PFSK-1 (cell line): ENCODE measurements around the gene SREBF1.

Experiments used
- FOXP2 ChIP-seq: optimal IDR thresholded peaks from 2 replicates; pipeline ENCODE3; 2011; ENCODE audit warnings: borderline replicate concordance, control low read depth, inconsistent platforms; ENCODE audit not compliant: insufficient read depth; ENCODE audit errors: extremely low read length, extremely low read depth
- POLR2AphosphoS5 ChIP-seq: IDR thresholded peaks from 2 replicates; pipeline ENCODE4 v1.6.1; 2012; ENCODE audit warnings: low read depth, mild to moderate bottlenecking, control low read depth, low read length, moderate library complexity
- REST ChIP-seq, 2 experiments: IDR thresholded peaks; 2 replicates each; pipeline versions ENCODE4 v1.6.1 to v1.8.0; 2011 to 2012; ENCODE audit warnings: low read depth in 2 of 2, low read length in 2 of 2, control low read depth in 1 of 2, inconsistent platforms in 1 of 2, mild to moderate bottlenecking in 1 of 2, moderate library complexity in 1 of 2; ENCODE audit not compliant: insufficient read depth in 1 of 2
- SIN3A ChIP-seq: IDR thresholded peaks from 2 replicates; pipeline ENCODE4 v1.6.1; 2012; ENCODE audit warnings: mild to moderate bottlenecking, low read length, moderate library complexity, borderline replicate concordance; ENCODE audit not compliant: insufficient read depth
- TAF1 ChIP-seq: IDR thresholded peaks from 2 replicates; pipeline ENCODE4 v1.6.1; 2012; ENCODE audit warnings: low read length, control low read depth, borderline replicate concordance; ENCODE audit not compliant: insufficient read depth

SREBF1 gene

GRCh38 chr17:17847726-17848125 lies 10.9 kb upstream of the SREBF1 start:
- TF ChIP-seq FOXP2 (no peak), SIN3A (no peak), REST (IDR thresholded peaks at IDR 0.05; ENCODE audit: insufficient read depth in 1 of 2, low read depth in 2 of 2, low read length in 2 of 2) (no peak), POLR2AphosphoS5 (no peak), TAF1 (no peak)

- TF ChIP-seq SIN3A (no peak), POLR2AphosphoS5 (no peak), TAF1 (no peak), FOXP2 (no peak), REST (IDR thresholded peaks at IDR 0.05; ENCODE audit: insufficient read depth in 1 of 2, low read depth in 2 of 2, low read length in 2 of 2) (no peak)
Observed at GRCh38 chr17:17847118-17847689, 10.4 kb upstream of the SREBF1 start.

GRCh38 chr17:17846645-17847044 lies 9.9 kb upstream of the SREBF1 start:
- TF ChIP-seq TAF1 (no peak), SIN3A (no peak), POLR2AphosphoS5 (no peak), FOXP2 (no peak), REST (IDR thresholded peaks at IDR 0.05; ENCODE audit: insufficient read depth in 1 of 2, low read depth in 2 of 2, low read length in 2 of 2) (no peak)

GRCh38 chr17:17846003-17846402 lies 9.2 kb upstream of the SREBF1 start:
- TF ChIP-seq REST (IDR thresholded peaks at IDR 0.05; ENCODE audit: insufficient read depth in 1 of 2, low read depth in 2 of 2, low read length in 2 of 2) (no peak), POLR2AphosphoS5 (no peak), TAF1 (no peak), FOXP2 (no peak), SIN3A (no peak)
